HG03280 (cell line): ENCODE results near the gene CYREN.
"Not testable (repeated sequence)": the region's sequence is repeated elsewhere in the genome, so short reads cannot be mapped to it uniquely, and the experiment has no call there.

Experiments
- ATAC-seq: cut with Tn5 transposase; IDR thresholded peaks from one replicate; pipeline ENCODE4 v1.9.1; 2021; ENCODE audit warnings: mild to moderate bottlenecking, moderate library complexity; ENCODE audit not compliant: unreplicated experiment

Gene CYREN

DNA sequence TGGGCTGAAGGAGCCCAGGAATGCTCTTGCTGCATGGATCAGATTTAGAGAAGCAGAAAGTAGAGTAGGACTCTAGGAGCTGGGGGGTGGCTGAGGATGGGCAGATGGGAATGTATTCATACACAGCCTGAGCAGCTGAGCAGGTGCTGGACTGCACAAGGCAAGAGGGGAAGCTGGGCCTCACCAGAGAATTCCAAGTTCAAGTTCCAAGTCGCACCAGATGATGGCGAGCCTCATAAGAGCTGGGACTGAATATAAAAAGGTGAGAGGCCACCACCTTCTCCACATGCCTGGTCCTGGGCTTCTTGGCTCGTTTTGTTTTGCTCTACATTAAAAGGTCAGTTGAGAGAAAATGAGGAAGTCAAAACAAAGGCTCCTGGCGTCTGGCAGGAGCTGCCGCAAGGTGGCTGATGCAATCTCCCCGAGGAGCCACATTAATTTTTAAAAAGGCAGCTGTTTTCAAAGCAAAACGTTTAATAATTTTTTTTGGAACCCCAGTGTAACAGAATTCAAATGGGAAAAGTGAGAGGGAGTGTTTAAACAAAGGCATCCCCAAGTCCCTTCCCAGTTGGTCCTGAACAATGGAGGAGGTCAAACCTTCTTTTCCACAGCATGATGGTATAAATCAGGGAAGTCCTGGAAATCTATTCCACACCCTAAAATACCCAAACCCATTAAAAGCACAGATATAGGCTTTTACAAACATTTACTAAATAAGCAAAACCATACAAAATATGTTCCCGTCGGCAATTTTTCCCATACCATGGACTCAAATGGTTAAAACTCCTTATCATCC lies 9.5 kb downstream of the CYREN start:
- ATAC-seq = no peak

DNA sequence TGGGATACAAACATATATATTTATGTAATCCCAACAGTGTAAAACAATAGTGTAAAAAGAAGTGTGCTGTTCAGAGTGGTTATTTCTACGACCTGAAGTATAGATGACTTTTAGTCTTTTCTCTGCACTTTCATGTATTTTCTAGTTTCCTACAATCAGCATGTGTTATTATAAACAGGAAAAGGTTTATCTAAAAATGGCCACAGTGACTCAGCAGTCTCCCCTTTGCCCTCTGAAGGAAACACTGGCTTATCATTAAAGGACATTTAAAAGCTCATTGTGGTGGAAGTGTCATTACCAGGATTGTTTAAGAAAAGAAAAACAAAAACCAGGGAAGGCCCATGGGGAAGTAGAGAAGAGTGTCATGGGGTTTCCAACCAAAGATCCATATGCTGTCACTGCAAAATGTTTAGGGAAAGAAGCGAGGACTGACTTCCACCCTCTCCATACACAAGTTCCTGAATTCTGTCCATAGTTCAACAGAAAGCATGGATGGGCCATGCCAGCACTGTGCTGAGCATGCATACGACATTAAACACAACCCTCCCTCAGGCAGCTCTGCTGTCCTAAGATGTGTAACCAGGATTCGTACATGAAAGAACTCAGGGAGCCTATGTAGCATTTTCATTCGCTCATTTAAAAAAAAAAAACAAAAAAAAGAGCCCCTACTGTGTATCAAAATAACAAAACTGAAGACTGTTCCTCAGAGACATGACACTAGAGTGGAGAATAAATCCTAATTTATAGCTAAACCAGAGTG lies 10.2 kb downstream of the CYREN start:
- ATAC-seq = peak; percentile 54

DNA sequence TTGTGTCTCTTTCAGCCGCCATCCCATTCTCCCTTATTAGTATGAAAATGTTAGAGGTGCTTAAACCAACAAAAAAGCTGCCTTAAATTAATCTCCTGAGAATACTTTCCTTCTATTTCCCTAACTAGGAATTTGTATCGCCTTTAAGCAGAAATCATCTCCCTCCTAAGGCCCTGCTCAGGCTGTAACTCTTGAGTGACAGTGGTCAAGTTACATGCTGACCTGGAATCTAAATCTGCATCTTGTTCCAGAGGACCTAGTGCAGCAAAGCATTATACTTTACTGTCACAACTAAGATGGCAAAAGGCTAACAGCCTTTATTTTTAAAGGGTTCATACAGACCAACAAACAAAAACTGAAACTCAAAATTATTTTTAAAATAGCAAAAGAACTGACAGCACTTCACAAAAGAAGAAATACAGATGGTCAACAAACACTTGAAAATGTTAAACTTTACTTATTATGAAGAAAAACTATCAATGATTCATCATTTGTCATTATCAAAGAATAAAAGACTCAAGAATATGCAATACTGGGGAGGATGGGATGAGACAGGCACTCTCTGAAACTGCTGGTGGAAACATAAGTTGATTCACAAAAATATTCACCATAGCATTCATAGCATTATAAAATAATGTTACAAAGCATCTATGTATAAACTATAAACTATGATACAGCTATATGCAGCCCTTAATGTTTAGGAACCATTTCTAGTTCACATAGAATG lies 11.0 kb downstream of the CYREN start:
- no peak for ATAC-seq

GRCh38 chr7:135158874-135159273 lies 11.6 kb downstream of the CYREN start:
- ATAC-seq = no peak

- ATAC-seq = no peak
These were observed 12.3 kb downstream of the CYREN start for GRCh38 chr7:135158141-135158655.

GRCh38 chr7:135156290-135156689 lies 14.2 kb downstream of the CYREN start:
- no peak for ATAC-seq

DNA sequence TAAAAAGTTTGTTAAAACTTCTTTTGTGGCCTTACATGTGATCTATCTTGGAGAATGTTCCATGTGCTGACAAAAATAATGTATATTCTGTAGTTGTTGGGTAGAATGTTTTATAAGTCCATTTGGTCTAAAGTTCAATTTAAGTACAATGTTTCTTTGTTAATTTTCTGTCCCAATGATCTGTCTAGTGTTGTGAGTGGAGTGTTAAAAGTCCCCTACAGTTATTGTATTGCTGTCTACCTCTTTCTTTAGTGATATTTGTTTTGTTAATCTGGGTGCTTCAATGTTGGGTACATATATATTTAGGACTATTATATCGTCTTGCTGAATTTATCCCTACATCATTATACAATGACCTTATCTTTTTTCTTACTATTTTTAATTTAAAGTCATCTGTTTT lies 15.8 kb downstream of the CYREN start:
- no peak for ATAC-seq

GRCh38 chr7:135152442-135152841 lies 18.1 kb downstream of the CYREN start:
- no peak for ATAC-seq

DNA sequence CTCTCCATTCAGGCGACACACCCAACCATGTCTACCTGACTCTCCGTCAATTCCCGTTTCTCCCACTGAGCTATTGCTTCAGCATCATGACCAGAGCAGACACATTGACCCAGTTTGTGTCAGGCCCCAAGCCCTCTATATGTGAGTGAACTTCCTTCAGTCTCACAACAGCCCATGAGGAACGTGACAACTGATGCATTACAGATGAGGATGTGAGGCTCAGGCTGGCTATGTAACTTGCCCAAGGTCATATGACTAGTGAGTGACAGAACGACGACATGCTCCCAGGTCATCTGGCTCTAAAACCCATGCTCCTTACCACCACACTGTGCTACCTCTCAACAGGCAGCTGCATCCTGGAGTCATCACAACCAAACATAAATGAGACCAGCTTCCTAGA lies 19.0 kb downstream of the CYREN start:
- no peak for ATAC-seq

GRCh38 chr7:135151132-135151531 lies 19.4 kb downstream of the CYREN start:
- ATAC-seq = no peak

DNA sequence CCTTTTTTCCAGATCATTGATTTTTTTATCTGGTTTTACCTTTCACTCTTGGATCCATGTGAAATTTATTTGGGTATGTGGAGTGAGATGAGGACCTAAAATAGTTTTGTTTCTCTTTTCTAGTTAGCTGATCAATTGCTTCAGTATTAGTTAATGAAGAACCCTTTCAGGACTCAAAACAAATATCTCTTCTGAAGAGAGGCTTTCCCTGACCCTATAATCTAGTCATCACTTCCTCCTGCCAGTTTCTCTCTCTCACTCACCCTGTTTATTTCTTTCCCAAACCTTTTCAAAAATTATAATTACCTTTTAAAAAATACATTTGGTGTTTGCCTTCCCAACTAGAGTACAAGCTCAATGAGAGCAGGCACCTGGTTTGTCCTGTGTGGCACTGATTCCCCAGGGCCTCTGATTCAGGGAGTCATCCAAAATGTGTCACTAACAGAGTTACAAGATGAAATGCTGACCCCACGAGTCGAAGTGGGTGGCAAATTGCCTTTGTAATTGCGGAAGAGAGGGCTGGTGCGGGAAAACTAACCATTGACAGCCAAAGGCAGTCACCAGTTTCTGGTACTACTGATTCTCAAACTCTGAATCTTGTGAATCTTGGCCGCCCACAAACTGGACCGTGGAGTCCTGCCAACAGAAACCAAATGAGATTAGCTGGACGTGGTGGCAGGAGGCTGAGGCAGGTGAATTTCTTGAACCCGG lies 20.3 kb downstream of the CYREN start:
- no peak for ATAC-seq

GRCh38 chr7:135147899-135148721 lies 22.4 kb downstream of the CYREN start, which contains the start of gene TMEM140:
Gene TMEM140, plus strand, starts transcription at chr7:135148072. Its CDS starts 16,370 bp downstream, at chr7:135164442.
- ATAC-seq = peak; percentile 77

DNA sequence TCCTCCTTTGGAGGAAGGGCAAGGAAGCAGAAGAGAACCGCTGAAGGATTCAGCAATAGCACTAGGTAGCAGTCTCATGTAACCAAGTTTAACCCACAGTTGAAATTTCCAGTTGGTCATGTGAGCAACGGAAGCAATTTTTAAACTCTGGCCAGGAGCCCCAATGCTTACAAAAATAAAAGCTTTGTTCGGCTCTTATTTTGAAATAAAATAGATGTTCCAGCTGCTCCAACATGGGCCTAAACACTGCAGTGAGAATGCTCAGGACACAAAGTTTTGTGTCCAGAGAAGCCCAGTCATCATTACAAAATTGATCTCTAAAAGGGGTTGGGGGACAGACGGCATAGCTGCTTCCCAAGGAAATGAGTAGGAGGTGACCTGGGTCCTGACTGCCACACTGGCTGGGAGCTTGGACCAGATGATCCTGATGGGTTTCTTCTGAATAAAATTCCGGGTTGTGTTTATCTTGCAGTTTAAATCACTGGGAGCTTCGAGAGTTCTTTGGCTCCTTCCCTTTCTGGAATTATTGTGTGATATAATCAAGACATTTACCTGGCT lies 23.1 kb downstream of the CYREN start:
- no peak for ATAC-seq

GRCh38 chr7:135143885-135144668 lies 26.4 kb downstream of the CYREN start:
- no peak for ATAC-seq

DNA sequence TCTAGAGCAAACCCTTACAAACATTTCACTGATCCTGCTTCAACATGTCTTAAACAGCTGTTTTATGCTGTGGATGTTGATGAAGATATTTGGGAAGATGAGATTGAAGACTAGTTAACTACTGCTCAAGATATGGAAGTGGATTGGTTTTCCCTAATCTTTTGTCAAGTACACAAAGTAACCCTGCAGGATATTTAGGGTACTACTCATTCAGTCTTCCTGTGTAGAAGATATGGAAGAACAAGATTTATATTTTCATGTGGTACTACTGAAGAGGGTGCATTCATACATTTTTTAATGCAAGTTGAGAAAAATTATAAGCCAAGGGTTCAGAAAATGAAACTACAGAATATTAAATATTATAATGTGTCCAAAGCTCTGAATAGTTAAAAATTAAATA lies 40.9 kb downstream of the CYREN start:
- no peak for ATAC-seq

- no peak for ATAC-seq
These were observed 41.6 kb downstream of the CYREN start for GRCh38 chr7:135128931-135129330.

- not testable (repeated sequence) for ATAC-seq
These were observed 45.9 kb downstream of the CYREN start for GRCh38 chr7:135124631-135125030.

DNA sequence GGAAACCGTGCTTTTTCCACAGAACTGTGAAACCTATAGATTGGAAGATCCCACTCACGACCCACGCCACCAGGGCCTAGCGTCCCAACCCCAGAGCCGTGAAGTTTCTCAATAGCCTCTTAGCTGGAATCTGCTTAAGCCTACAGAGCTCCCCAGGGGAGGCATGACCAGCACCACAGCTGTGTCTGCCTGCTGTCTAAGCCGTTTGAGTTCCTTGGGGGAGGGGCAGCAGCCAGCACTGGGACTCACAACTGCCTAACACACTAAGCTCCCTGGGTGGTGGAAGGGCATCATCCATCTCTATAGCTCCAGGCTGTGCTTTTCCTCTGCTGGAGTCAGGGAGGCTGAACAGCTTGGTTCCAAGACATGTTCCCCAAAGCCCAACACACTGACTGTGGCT lies 48.6 kb downstream of the CYREN start:
- no peak for ATAC-seq

DNA sequence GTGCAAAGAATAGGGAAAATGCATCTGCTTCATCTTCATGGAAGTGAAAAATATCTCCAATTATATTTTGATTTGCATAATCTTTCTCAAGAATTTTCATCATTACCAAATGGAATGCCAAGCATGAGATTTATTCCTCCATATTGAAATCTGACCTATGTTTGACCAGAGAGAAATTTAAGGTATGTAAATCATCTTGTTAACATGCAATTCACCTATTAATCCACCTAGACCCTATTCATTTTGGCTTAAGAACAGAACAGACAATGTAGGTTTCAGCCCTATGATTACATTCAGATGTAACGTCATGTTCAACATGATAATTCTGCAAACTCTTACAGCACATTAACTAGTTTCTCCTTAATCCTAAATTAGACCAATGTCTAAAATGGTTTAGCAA lies 53.4 kb downstream of the CYREN start:
- no peak for ATAC-seq
